H9 (cell line): ENCODE measurements around the gene BPTF. TPM values are rescaled to one million over a fixed set of nuclear protein-coding genes. Genes with fewer than 3 reads are reported as not detected.

Experiments
- DNase-seq: peaks from one replicate; pipeline ENCODE4 v3.0.0-alpha.2; 2017
- H2AFZ ChIP-seq: one replicate; pipeline ENCODE4 v1.6.1; 2013; ENCODE audit warnings: mild to moderate bottlenecking, low read length, control low read depth, moderate library complexity
- H2AK5ac ChIP-seq: 2 replicates; pipeline ENCODE4 v1.6.1; 2013; ENCODE audit warnings: low read length, control low read depth, mixed read lengths; ENCODE audit not compliant: insufficient read length
- H2BK120ac ChIP-seq: one replicate; pipeline ENCODE4 v1.6.1; 2013; ENCODE audit warnings: low read depth, mild to moderate bottlenecking, low read length, control low read depth, inconsistent platforms; ENCODE audit not compliant: poor library complexity, severe bottlenecking
- H2BK12ac ChIP-seq: 2 replicates; pipeline ENCODE4 v1.6.1; 2013; ENCODE audit warnings: low read length, control low read depth, mixed read lengths, low read depth; ENCODE audit not compliant: insufficient read length
- H2BK15ac ChIP-seq: 2 replicates; pipeline ENCODE4 v1.6.1; 2013; ENCODE audit warnings: low read depth, low read length, control low read depth
- H2BK20ac ChIP-seq: one replicate; pipeline ENCODE4 v1.6.1; 2013; ENCODE audit warnings: low read depth, mild to moderate bottlenecking, low read length, control low read depth, inconsistent platforms; ENCODE audit not compliant: poor library complexity, severe bottlenecking
- H2BK5ac ChIP-seq: 2 replicates; pipeline ENCODE4 v1.6.1; 2013; ENCODE audit warnings: low read length, control low read depth, mixed read lengths; ENCODE audit not compliant: insufficient read length
- H3K14ac ChIP-seq: 2 replicates; pipeline ENCODE4 v1.6.1; 2013; ENCODE audit warnings: low read length, control low read depth; ENCODE audit not compliant: insufficient read depth
- H3K18ac ChIP-seq: 2 replicates; pipeline ENCODE4 v1.6.1; 2013; ENCODE audit warnings: low read depth, mild to moderate bottlenecking, mixed read lengths, low read length, control low read depth; ENCODE audit not compliant: insufficient read length
- H3K23ac ChIP-seq: 2 replicates; pipeline ENCODE4 v1.6.1; 2013; ENCODE audit warnings: low read length, control low read depth, mixed read lengths, low read depth; ENCODE audit not compliant: insufficient read length
- H3K23me2 ChIP-seq: 2 replicates; pipeline ENCODE4 v1.6.1; 2013; ENCODE audit warnings: low read depth, mild to moderate bottlenecking, mixed read lengths, low read length, control low read depth; ENCODE audit not compliant: insufficient read length, poor library complexity, severe bottlenecking
- H3K27ac ChIP-seq: 2 replicates; pipeline ENCODE4 v1.5.1; 2013; ENCODE audit warnings: low read length, control low read depth, mixed read lengths, low read depth; ENCODE audit not compliant: insufficient read length
- H3K27me3 ChIP-seq: 2 replicates; pipeline ENCODE4 v1.6.1; 2013; ENCODE audit warnings: low read length, control low read depth, inconsistent platforms; ENCODE audit not compliant: insufficient read depth
- H3K4ac ChIP-seq: 2 replicates; pipeline ENCODE4 v1.6.1; 2013; ENCODE audit warnings: low read depth, mild to moderate bottlenecking, control low read depth, inconsistent platforms, low read length, moderate library complexity
- H3K4me1 ChIP-seq: 2 replicates; pipeline ENCODE4 v1.6.1; 2013; ENCODE audit warnings: low read length, control low read depth, inconsistent platforms; ENCODE audit not compliant: insufficient read depth
- H3K4me2 ChIP-seq: 2 replicates; pipeline ENCODE4 v1.6.1; 2013; ENCODE audit warnings: low read length, control low read depth, mixed read lengths; ENCODE audit not compliant: insufficient read length, insufficient read depth
- H3K56ac ChIP-seq: 2 replicates; pipeline ENCODE4 v1.6.1; 2013; ENCODE audit warnings: low read depth, mild to moderate bottlenecking, mixed read lengths, low read length, control low read depth; ENCODE audit not compliant: insufficient read length
- H3K79me1 ChIP-seq: 2 replicates; pipeline ENCODE4 v1.6.1; 2013; ENCODE audit warnings: low read depth, mild to moderate bottlenecking, moderate library complexity, low read length, control low read depth, inconsistent platforms; ENCODE audit not compliant: insufficient read depth, poor library complexity, severe bottlenecking
- H3K79me2 ChIP-seq: 2 replicates; pipeline ENCODE4 v1.6.1; 2013; ENCODE audit warnings: low read length, control low read depth, inconsistent platforms; ENCODE audit not compliant: insufficient read depth
- H3K9ac ChIP-seq: 2 replicates; pipeline ENCODE4 v1.6.1; 2013; ENCODE audit warnings: low read length, control low read depth, mixed read lengths; ENCODE audit not compliant: insufficient read length; ENCODE audit errors: extremely low read depth
- H3K9me3 ChIP-seq: one replicate; pipeline ENCODE4 v1.6.1; 2013; ENCODE audit warnings: low read depth, low read length, inconsistent platforms; ENCODE audit not compliant: control insufficient read depth
- H3T11ph ChIP-seq: one replicate; pipeline ENCODE4 v1.6.1; 2013; ENCODE audit warnings: mild to moderate bottlenecking, low read length, control low read depth, inconsistent platforms
- H4K20me1 ChIP-seq: one replicate; pipeline ENCODE4 v1.6.1; 2013; ENCODE audit not compliant: control insufficient read depth, insufficient read length, insufficient read depth
- H4K5ac ChIP-seq: 2 replicates; pipeline ENCODE4 v1.6.1; 2013; ENCODE audit warnings: low read depth, mild to moderate bottlenecking, mixed read lengths, low read length, control low read depth; ENCODE audit not compliant: insufficient read length
- H4K8ac ChIP-seq: replicated peaks from 2 replicates; pipeline ENCODE4 v1.6.1; 2013; ENCODE audit warnings: low read length, control low read depth, mixed read lengths, low read depth; ENCODE audit not compliant: insufficient read length
- H4K91ac ChIP-seq: 2 replicates; pipeline ENCODE4 v1.6.1; 2013; ENCODE audit warnings: low read depth, mild to moderate bottlenecking, moderate library complexity, mixed read lengths, low read length, control low read depth; ENCODE audit not compliant: insufficient read length
- H3K27ac Mint-ChIP-seq, 3 experiments: 2 replicates in 2 of 3; 3 replicates in 1 of 3; pipeline ENCODE4 v1.8.0; 2020 to 2021; ENCODE audit warnings: mixed read lengths in 3 of 3, mild to moderate bottlenecking in 1 of 3, moderate library complexity in 1 of 3
- H3K27me3 Mint-ChIP-seq: 2 replicates; pipeline ENCODE4 v1.8.0; 2021; ENCODE audit warnings: low read depth, mild to moderate bottlenecking, moderate library complexity, mixed read lengths
- H3K36me3 Mint-ChIP-seq, 3 experiments: 2 replicates in 2 of 3; 3 replicates in 1 of 3; pipeline ENCODE4 v1.8.0; 2020 to 2021; ENCODE audit warnings: low read depth in 3 of 3, mixed read lengths in 3 of 3; ENCODE audit not compliant: insufficient read depth in 1 of 3
- H3K4me1 Mint-ChIP-seq, 2 experiments: 2 replicates each; pipeline ENCODE4 v1.8.0; 2020; ENCODE audit warnings: mixed read lengths in 2 of 2
- H3K4me3 Mint-ChIP-seq, 2 experiments: 2 replicates in 1 of 2; 3 replicates in 1 of 2; pipeline ENCODE4 v1.8.0; 2020 to 2021; ENCODE audit warnings: mild to moderate bottlenecking in 2 of 2, mixed read lengths in 2 of 2, moderate library complexity in 1 of 2
- H3K9me3 Mint-ChIP-seq, 2 experiments: 2 replicates in 1 of 2; 3 replicates in 1 of 2; pipeline ENCODE4 v1.8.0; 2020; ENCODE audit warnings: mild to moderate bottlenecking in 2 of 2, mixed read lengths in 2 of 2, moderate library complexity in 1 of 2
- CTCF ChIP-seq: fragments of 200-600 bp; sonication (generic); conservative IDR thresholded peaks from 3 replicates; pipeline ENCODE4 v1.8.0; 2021; ENCODE audit warnings: antibody characterized with exemption, mild to moderate bottlenecking
- WGBS: extraction: QIAGEN DNeasy Blood & Tissue Kit; methylation state at CpG from one replicate; pipeline ENCODE4 v1.1.7; 2013; ENCODE audit warnings: missing lambda C conversion rate, low lambda C conversion rate, mixed read lengths; ENCODE audit not compliant: insufficient read length; ENCODE audit errors: extremely low coverage; 5-methylcytosine and 5-hydroxymethylcytosine counted together
- total RNA-seq: library from RNA; stranded (reverse); gene quantifications from 2 replicates; pipeline ENCODE4 v1.2.1, GENCODE V29; 2021

Gene BPTF
- total RNA-seq, 1 experiment from 2014 or later: 203 TPM

GRCh38 chr17:67983383-67983688 lies 158.0 kb downstream of the BPTF start:
- no peak for TF ChIP-seq CTCF
- H3K4me3 Mint-ChIP-seq: no peak overlapping the region
- no peaks in the 10 kb centered on the region for H3K27me3 Mint-ChIP-seq
- Histone ChIP-seq H3K79me2 (no peaks in the 10 kb centered on the region), H3K4me2 (no peak overlapping the region), H2AFZ (no peak overlapping the region), H4K5ac (no peak overlapping the region), H3K23ac (no peak overlapping the region), H3K4ac (no peak overlapping the region), H3K9me3 (no peaks in the 10 kb centered on the region), H2BK20ac (no peak overlapping the region), H3K14ac (no peak overlapping the region), H3K9ac (no peak overlapping the region), H3K27ac (no peak overlapping the region), H2BK15ac (no peak overlapping the region), H4K20me1 (no peaks in the 10 kb centered on the region), H2AK5ac (no peak overlapping the region), H2BK5ac (no peak overlapping the region), H2BK12ac (no peak overlapping the region), H3K4me1 (no peaks in the 10 kb centered on the region), H3K56ac (no peak overlapping the region), H4K91ac (no peak overlapping the region), H4K8ac (no peak overlapping the region), H2BK120ac (no peak overlapping the region), H3K23me2 (no peaks in the 10 kb centered on the region), H3K18ac (no peak overlapping the region), H3K79me1 (no peaks in the 10 kb centered on the region), H3K27me3 (no peaks in the 10 kb centered on the region), H3T11ph (no peak overlapping the region)
- H3K4me1 Mint-ChIP-seq: no peaks in the 10 kb centered on the region
- 0 out of 7 replicates have a peak overlapping the region, but pooled peaks of 1 of the 3 experiments have one; percentile 36 for H3K27ac Mint-ChIP-seq
- no peak for DNase-seq
- WGBS: no CpG with 5 or more reads among the region's 3 CpGs
- H3K36me3 Mint-ChIP-seq: peaks cover 4 to 15% (median 6%) of the 10 kb centered on the region in 3 experiments; a peak in 5 of 7 replicates
- H3K9me3 Mint-ChIP-seq: no peaks in the 10 kb centered on the region
